IMR-90 (cell line): ENCODE data around the gene PAWR. TPM values are rescaled to one million over a fixed set of nuclear protein-coding genes. Genes with fewer than 3 reads are reported as not detected.

ENCODE experiments used
- ATAC-seq: fragments of 200-7000 bp; cut with Tn5 transposase; 2 replicates; pipeline ENCODE4 v1.9.1; 2020; ENCODE audit warnings: low read depth, mild to moderate bottlenecking, moderate library complexity
- BruUV-seq: library from RNA; stranded (reverse); fragments of 400-500 nt; replicated peaks from 2 replicates; lab custom pipeline; 2021; lab: Mats Ljungman, UMichigan
- CTCF ChIA-PET: fragments of 300-600 bp; formaldehyde crosslinking; extraction: SDS; loops from one replicate; lab custom pipeline; 2021; ENCODE audit warnings: antibody characterized with exemption; lab: Yijun Ruan, JAX
- POLR2A ChIA-PET: fragments of 300-600 bp; sonication (Branson Sonifier 250); formaldehyde crosslinking; loops from one replicate; lab custom pipeline; 2022; ENCODE audit warnings: antibody characterized with exemption; ENCODE audit not compliant: unreplicated experiment; lab: Charles Lee
- DNase-seq: peaks from one replicate; pipeline ENCODE4 v3.0.0; 2013
- H2AFZ ChIP-seq: replicated peaks from 2 replicates; pipeline ENCODE3; 2013; ENCODE audit warnings: low read length, mild to moderate bottlenecking; ENCODE audit not compliant: poor library complexity
- H2AK5ac ChIP-seq: 2 replicates; pipeline ENCODE4 v1.6.1; 2013; ENCODE audit warnings: low read depth, low read length, inconsistent platforms
- H2AK9ac ChIP-seq: replicated peaks from 2 replicates; pipeline ENCODE3; 2013; ENCODE audit warnings: mild to moderate bottlenecking, low read depth, low read length, moderate library complexity; ENCODE audit not compliant: poor library complexity
- H2BK120ac ChIP-seq: 2 replicates; pipeline ENCODE4 v1.6.1; 2013; ENCODE audit warnings: low read depth, low read length, inconsistent platforms
- H2BK15ac ChIP-seq: 3 replicates; pipeline ENCODE4 v1.6.1; 2013; ENCODE audit warnings: low read depth, low read length, inconsistent platforms
- H2BK20ac ChIP-seq: 2 replicates; pipeline ENCODE4 v1.6.1; 2013; ENCODE audit warnings: low read depth, mild to moderate bottlenecking, inconsistent platforms, low read length, moderate library complexity
- H2BK5ac ChIP-seq: 2 replicates; pipeline ENCODE4 v1.6.1; 2013; ENCODE audit warnings: mild to moderate bottlenecking, low read depth, low read length, inconsistent platforms; ENCODE audit not compliant: poor library complexity, severe bottlenecking
- H3K14ac ChIP-seq: replicated peaks from 2 replicates; pipeline ENCODE4 v1.6.1; 2013; ENCODE audit warnings: low read depth, low read length, inconsistent platforms
- H3K18ac ChIP-seq: 2 replicates; pipeline ENCODE4 v1.6.1; 2013; ENCODE audit warnings: low read depth, low read length, control low read depth
- H3K23ac ChIP-seq: 2 replicates; pipeline ENCODE4 v1.6.1; 2013; ENCODE audit warnings: low read depth, low read length, inconsistent platforms
- H3K27ac ChIP-seq: 2 replicates; pipeline ENCODE4 v1.5.1; 2013; ENCODE audit warnings: mild to moderate bottlenecking, control low read depth, low read length; ENCODE audit not compliant: insufficient read depth
- H3K27me3 ChIP-seq: 2 replicates; pipeline ENCODE4 v1.6.1; 2013; ENCODE audit warnings: low read length; ENCODE audit not compliant: control insufficient read depth, insufficient read depth
- H3K36me3 ChIP-seq: 2 replicates; pipeline ENCODE4 v1.6.1; 2013; ENCODE audit warnings: low read length, mixed read lengths; ENCODE audit not compliant: control insufficient read depth, insufficient read depth
- H3K4ac ChIP-seq: 2 replicates; pipeline ENCODE4 v1.6.1; 2013; ENCODE audit warnings: low read depth, low read length, inconsistent platforms
- H3K4me1 ChIP-seq: 2 replicates; pipeline ENCODE4 v1.6.1; 2013; ENCODE audit warnings: low read length, mixed read lengths; ENCODE audit not compliant: control insufficient read depth, insufficient read depth
- H3K4me2 ChIP-seq: 2 replicates; pipeline ENCODE4 v1.6.1; 2013; ENCODE audit warnings: low read depth, mild to moderate bottlenecking, control low read depth, low read length, moderate library complexity
- H3K4me3 ChIP-seq: 2 replicates; pipeline ENCODE4 v1.5.1; 2013; ENCODE audit warnings: low read depth, mild to moderate bottlenecking, control low read depth, low read length, moderate library complexity; ENCODE audit not compliant: insufficient read depth
- H3K56ac ChIP-seq: 2 replicates; pipeline ENCODE4 v1.6.1; 2013; ENCODE audit warnings: low read length, inconsistent platforms; ENCODE audit not compliant: insufficient read depth; ENCODE audit errors: extremely low read depth
- H3K79me1 ChIP-seq, 2 experiments: 2 replicates each; pipeline ENCODE4 v1.6.1; 2013; ENCODE audit warnings: low read length in 2 of 2, inconsistent platforms in 1 of 2, low read depth in 1 of 2
- H3K9ac ChIP-seq: 2 replicates; pipeline ENCODE4 v1.6.1; 2013; ENCODE audit warnings: low read depth, low read length, control low read depth
- H3K9me1 ChIP-seq: 2 replicates; pipeline ENCODE4 v1.6.1; 2013; ENCODE audit warnings: low read length, inconsistent platforms; ENCODE audit not compliant: insufficient read depth
- H3K9me3 ChIP-seq: 2 replicates; pipeline ENCODE4 v1.6.1; 2013; ENCODE audit warnings: low read length; ENCODE audit not compliant: control insufficient read depth, insufficient read depth
- H4K20me1 ChIP-seq: 2 replicates; pipeline ENCODE4 v1.6.1; 2013; ENCODE audit warnings: low read length, inconsistent platforms; ENCODE audit not compliant: insufficient read depth
- H4K5ac ChIP-seq: 2 replicates; pipeline ENCODE4 v1.6.1; 2013; ENCODE audit warnings: mild to moderate bottlenecking, low read depth, low read length, control low read depth
- H4K8ac ChIP-seq, 2 experiments: 2 replicates each; pipeline ENCODE4 v1.6.1; 2013; ENCODE audit warnings: low read depth in 2 of 2, low read length in 2 of 2, control low read depth in 1 of 2, inconsistent platforms in 1 of 2
- H4K91ac ChIP-seq: 2 replicates; pipeline ENCODE4 v1.6.1; 2013; ENCODE audit warnings: low read depth, low read length, inconsistent platforms; ENCODE audit not compliant: insufficient read depth
- CHD1 ChIP-seq: IDR thresholded peaks from 2 replicates; pipeline ENCODE4 v1.6.1; 2012; ENCODE audit warnings: low read depth, low read length, improper control_type of control experiment
- FOS ChIP-seq: fragments of 150-350 bp; IDR thresholded peaks from 2 replicates; pipeline ENCODE4 v1.6.1; 2016; ENCODE audit warnings: low read depth, low read length
- WGBS, 2 experiments: methylation state at CpG; one replicate each; pipeline versions ENCODE4 v1.1.5 to v1.1.7; 2013; ENCODE audit warnings: missing lambda C conversion rate in 2 of 2; ENCODE audit not compliant: insufficient read length in 1 of 2; ENCODE audit errors: extremely low coverage in 2 of 2; 5-methylcytosine and 5-hydroxymethylcytosine counted together
- dilution Hi-C: fragments of 300-500 bp; cut with HindIII; formaldehyde crosslinking; loops from one replicate; pipeline ENCODE4 v1.14.3; 2018; ENCODE audit warnings: low sequenced_read_pairs; ENCODE audit not compliant: unreplicated experiment
- in situ Hi-C: fragments of 300-500 bp; cut with MboI; formaldehyde crosslinking; loops from 3 replicates; pipeline ENCODE4 v1.14.3; 2019; ENCODE audit warnings: low sequenced_read_pairs, inconsistent platforms, mixed read lengths
- intact Hi-C: fragments of 100-400 bp; cut with micrococcal nuclease; formaldehyde crosslinking; loops from 2 replicates; pipeline ENCODE4 v1.10.0; 2022
- polyA plus RNA-seq, 3 experiments: library from polyadenylated mRNA; depleted of rRNA; stranded (reverse); fragments of >200 nt; gene quantifications; 2 replicates each; pipeline ENCODE4 v1.2.3, GENCODE V29; 2012; ENCODE audit warnings: low replicate concordance in 1 of 3
- total RNA-seq: library from RNA; depleted of rRNA; stranded (reverse); fragments of >200 nt; gene quantifications from 2 replicates; pipeline ENCODE4 v1.2.3, GENCODE V29; 2012

Gene PAWR
- total and polyA plus RNA-seq, 2 of the 4 experiments (the other 2 are of a cell fraction), result 13.2 to 13.6 TPM

DNA sequence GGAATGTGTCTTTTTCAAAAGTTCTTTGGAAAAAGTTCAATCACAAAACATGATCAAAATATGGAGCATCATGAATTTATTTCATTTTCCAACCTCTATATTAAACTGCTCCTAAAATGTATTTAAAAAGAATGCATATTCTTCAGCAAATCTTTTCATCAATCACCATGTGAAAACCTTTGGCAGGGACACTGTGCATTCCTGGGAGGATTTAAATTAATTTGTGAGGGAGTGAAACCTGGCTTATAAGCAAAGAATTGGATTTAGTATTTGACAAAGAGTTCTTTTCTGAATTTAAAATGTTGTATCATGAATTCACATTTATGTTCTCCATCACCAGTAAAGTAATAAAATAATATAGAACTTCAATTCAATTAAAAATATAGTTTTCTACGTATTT, 38.2 kb downstream of the PAWR start:
- no CpG with 5 or more reads among the region's 1 CpG for WGBS, 2 experiments
- POLR2A ChIA-PET, result no interaction called here

More for the DNA sequence above, 38.2 kb downstream of the PAWR start:
- H3K4me1 ChIP-seq, result no peaks in the 10 kb centered on the region
- no peak overlapping the region for H2BK15ac ChIP-seq
- peaks cover 4% of the 10 kb centered on the region for H3K9me1 ChIP-seq
- H3K9me3 ChIP-seq, result no peaks in the 10 kb centered on the region
- H3K27me3 ChIP-seq, result no peaks in the 10 kb centered on the region
- intact Hi-C loops, result no loop called here
- H3K79me1 ChIP-seq, result peaks cover 34 to 64% of the 10 kb centered on the region in 2 experiments
- no peak overlapping the region for H2BK20ac ChIP-seq
- H4K5ac ChIP-seq, result no peak overlapping the region
- dilution Hi-C loops, result no loop called here
- in situ Hi-C loops, result no loop called here
- no peak for TF ChIP-seq FOS
- no peak for TF ChIP-seq CHD1
- no peak overlapping the region for H3K18ac ChIP-seq
- no peak overlapping the region for H2AFZ ChIP-seq
- no peak overlapping the region for H2AK9ac ChIP-seq
- H3K14ac ChIP-seq, result no peak overlapping the region
- CTCF ChIA-PET, result no interaction called here
- H4K20me1 ChIP-seq, result peaks cover 3% of the 10 kb centered on the region; the same call in 1 of the 2 replicates
- DNase-seq, result no peak
- H3K36me3 ChIP-seq, result no peaks in the 10 kb centered on the region
- no peak overlapping the region for H4K8ac ChIP-seq
- no peak overlapping the region for H3K4ac ChIP-seq
- no TSS peak for BruUV-seq
- H3K27ac ChIP-seq, result no peak overlapping the region
- no peak for ATAC-seq
- no peak overlapping the region for H3K23ac ChIP-seq
- H3K4me3 ChIP-seq, result no peak overlapping the region
- no peak overlapping the region for H4K91ac ChIP-seq
- no peak overlapping the region for H3K56ac ChIP-seq
- no peak overlapping the region for H2BK120ac ChIP-seq
- H2BK5ac ChIP-seq, result no peak overlapping the region
- no peak overlapping the region for H3K9ac ChIP-seq
- H2AK5ac ChIP-seq, result no peak overlapping the region
- no peak overlapping the region for H3K4me2 ChIP-seq
